GM19468 (cell line): ENCODE results near the gene P3H4.

ENCODE experiments used
- ATAC-seq: cut with Tn5 transposase; IDR thresholded peaks from one replicate; pipeline ENCODE4 v1.9.1; 2021; ENCODE audit warnings: mild to moderate bottlenecking, moderate library complexity, moderate number of reproducible peaks; ENCODE audit not compliant: unreplicated experiment; ENCODE audit errors: extremely low read depth

Gene P3H4

DNA sequence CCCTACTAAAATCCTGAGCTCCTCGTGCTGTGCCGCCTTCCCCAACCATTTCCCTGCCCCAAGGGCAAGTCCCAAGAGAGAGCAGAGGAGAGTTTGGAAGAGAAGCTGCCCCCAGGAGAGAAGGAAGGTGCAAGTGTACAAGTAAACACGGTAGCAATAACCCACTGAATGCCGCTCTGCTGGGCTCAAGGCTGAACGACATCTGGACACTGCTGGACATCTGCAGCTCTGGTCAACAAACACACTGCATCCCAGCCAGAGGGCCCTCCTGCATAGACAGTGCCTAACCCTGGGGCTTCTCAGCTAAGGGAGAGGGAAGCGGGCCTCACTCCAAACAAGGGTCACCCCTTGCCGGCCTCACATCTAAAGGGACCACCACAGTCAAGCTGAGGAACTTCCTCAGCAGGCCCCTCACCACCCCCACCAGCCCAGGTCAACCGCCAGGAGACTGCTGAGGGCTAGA, 38.0 kb downstream of the P3H4 start:
- no peak for ATAC-seq

DNA sequence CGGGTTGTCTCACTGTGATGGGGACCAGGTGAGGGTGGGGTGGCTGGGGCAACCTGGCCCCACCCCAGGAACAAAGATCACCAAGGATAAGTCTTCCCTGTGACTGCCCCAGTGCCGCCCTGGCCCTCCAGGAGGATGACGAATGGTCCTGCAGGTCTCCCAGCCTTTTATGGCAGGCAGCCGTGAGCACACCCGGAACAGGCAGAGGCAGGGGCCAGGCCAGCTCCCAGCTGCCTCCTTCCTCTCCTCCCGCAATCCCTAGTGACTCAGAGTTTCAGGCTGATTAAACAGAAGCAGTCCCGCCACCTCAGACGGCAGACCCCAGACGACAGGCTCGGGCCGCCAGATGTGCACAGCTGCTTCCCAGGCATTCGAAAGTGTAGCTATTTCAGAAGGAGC, 38.6 kb downstream of the P3H4 start:
- ATAC-seq, result no peak

DNA sequence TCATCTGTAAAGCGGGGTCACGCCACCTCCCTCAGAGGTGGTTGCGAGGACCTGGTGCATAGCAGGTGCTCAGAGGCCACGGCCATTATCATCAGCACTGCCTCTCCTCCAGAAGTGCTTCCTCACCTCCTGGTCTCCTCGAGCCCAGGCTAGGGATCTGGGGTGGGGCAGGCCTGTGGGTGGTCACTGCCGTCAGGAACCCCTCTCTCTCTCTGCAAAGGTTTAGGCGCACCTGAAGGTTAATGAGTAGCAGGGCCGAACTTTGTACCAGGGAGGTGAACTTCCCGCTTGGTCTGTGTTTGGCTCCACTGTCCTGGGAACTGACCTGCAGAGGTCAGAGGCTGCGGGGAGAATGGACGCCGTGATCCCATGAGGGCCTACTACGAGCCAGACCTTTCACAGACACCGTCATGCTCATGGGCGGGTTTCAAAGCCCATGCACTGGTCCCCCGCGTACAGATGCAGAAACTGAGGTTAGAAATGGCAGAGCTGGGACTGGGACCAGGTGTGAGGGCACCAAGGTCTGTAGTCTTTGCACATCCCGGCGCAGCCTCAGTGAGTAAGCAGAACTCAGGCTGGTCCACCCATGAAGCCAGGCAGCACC, 39.1 kb downstream of the P3H4 start:
- no peak for ATAC-seq

DNA sequence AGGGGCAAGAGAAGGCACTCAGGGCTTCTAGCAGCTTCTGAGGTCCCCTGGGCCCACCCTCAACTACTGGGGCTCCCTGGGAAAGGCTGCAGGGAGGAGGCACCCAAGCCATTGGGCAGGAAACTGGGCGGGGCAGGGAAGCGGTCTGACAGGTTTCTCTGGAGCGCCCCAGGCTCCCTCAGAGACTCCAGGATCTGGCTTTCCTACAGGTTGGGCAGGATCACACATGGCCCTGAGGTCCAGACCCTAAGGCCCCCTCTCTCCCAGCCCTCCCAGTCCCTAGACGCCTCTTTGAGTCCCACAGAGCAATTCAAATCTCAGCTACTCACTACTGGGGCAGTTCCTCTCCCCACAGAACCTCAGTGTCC, 39.5 kb downstream of the P3H4 start:
- no peak for ATAC-seq

GRCh38 chr17:41771389-41772206, 40.2 kb downstream of the P3H4 start:
- no peak for ATAC-seq

DNA sequence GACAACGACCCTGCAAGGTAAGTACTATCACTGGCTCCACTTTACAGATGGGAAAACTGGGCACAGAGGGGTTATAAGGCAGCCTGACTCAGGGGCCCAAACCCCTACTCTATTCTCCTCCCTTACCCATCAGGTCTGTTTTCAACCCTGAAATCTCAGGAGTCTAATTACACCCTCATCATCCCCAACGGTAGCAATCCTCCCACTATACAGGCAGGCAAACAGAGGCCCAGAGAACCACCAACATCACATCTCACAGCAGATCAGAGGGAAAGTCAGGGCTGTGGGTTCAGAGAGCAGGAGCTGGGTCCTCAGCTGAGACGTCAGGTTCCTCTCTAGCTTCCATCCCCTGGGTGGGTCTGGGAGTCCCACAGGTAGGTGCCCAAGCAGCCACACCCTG, 41.8 kb downstream of the P3H4 start:
- ATAC-seq, result no peak

- ATAC-seq, result no peak
Observed at GRCh38 chr17:41769346-41769862, 42.3 kb downstream of the P3H4 start.

GRCh38 chr17:41768682-41769288, 43.0 kb downstream of the P3H4 start:
- no peak for ATAC-seq

DNA sequence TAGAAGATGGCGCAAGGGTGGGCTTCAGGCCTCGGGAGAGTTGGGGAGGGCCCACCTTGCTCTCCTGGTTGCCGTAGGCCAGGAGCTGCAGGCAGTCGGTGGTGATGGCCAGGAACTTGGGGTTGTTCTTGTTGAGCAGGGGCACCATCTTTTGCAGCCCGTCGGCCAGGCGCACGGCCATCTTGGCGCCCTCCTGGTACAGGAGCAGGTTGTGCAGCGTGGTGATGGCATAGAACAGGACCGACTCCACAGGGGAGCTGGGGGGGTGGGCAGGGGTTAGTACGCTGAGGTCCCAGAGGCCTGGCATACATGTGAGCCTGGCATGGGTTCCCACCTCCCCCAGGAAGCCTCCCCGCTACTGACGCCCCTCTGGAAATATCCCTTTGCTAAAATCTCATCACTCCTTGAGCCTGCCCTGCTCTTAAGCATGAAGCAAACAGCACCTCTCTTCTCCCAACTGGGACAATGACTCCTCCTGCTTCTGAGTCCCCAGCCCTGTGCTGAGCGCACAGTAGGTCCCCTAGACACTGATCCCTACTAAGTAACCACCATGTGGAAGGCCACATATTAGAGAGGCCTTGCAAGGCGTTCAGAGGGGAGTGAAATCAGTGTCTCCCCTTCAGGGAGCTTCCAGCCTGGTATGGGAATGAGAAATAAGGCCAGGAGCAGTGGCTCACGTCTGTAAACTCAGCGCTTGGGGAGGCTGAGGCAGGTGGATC, 44.3 kb downstream of the P3H4 start:
- ATAC-seq, result no peak

DNA sequence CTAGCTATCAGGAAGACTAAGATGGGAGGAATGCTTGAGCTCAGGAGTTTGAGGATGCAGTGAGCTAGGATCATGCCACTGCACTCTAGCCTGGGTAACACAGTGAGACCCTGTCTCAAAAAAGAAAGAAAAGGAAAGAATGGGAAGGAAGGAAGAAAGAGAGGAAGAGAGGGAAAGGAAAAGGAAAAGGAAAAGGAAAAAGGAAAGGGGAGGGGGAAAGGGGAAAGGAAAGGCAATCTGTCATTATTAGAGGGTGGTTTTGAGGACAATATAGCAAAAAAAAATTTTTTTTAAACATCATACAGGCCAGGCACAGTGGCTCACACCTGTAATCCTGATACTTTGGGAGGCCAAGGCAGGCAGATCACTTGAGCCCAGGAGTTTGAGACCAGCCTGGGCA, 45.6 kb downstream of the P3H4 start:
- no peak for ATAC-seq

DNA sequence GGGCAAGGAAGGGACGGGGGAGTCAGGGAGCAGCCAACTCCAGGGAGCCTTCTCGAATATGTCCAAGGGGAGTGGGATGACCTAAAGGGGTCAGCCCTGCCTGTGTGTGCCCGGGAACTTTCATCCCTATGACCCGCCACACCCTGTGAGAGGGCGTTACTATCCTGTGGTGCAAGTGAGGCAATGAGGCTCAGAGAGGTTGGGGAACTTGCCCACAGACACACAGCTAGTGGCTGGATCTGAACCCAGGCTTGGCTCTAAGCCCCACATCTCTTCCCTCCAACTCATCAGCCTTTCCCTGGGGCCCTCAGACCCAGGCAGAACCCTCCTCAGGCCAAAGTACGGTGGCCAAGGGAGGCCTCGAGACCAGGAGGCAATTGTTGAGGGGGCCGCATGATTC, 48.4 kb downstream of the P3H4 start:
- ATAC-seq, result no peak

DNA sequence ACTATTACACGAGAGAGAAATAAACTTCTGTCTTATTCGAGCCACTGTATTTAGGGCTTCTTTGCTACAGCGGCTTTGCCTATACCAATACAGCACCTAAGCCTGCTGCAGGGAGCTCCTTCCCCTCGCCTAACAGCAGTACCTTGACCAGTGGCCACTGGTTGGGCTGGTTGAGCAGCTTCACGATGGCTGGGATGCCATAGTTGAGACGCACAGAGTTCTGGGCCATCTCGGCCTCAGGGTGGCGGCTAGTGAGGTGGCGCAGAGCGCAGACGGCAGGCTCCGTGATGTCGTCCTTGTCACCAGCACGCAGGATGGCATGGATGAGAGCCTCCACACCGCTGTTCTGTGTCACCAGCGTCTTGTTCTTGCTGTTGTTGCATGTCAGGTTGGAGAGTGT, 48.9 kb downstream of the P3H4 start:
- ATAC-seq, result no peak

- no peak for ATAC-seq
Observed at GRCh38 chr17:41762391-41762790, 49.4 kb downstream of the P3H4 start.

- ATAC-seq, result no peak
Observed at GRCh38 chr17:41760878-41761277, 50.9 kb downstream of the P3H4 start.

DNA sequence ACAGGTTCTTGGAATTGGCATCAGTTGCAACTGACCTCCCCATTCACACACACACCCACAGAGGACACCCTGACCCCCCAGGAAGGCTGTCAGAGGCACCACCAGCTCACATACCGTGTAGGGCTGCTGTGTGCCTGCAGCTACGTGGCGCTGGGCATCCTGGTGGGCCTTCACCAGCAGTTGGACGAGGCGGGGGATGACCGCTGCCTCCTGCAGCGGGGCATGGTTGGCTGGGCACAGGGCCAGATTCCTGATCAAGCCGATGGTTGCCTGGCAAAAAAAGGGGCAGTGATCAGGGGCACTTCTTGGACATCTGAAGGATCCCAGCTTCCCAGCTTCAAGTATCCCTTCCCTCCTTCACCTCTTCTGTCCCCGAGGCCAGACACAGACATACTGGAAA, 53.1 kb downstream of the P3H4 start:
- no peak for ATAC-seq

- no peak for ATAC-seq
Observed at GRCh38 chr17:41754066-41754465, 57.7 kb downstream of the P3H4 start.
